ENCODE measurements around the gene UGT1A5.

The UGT1A5 gene

DNA sequence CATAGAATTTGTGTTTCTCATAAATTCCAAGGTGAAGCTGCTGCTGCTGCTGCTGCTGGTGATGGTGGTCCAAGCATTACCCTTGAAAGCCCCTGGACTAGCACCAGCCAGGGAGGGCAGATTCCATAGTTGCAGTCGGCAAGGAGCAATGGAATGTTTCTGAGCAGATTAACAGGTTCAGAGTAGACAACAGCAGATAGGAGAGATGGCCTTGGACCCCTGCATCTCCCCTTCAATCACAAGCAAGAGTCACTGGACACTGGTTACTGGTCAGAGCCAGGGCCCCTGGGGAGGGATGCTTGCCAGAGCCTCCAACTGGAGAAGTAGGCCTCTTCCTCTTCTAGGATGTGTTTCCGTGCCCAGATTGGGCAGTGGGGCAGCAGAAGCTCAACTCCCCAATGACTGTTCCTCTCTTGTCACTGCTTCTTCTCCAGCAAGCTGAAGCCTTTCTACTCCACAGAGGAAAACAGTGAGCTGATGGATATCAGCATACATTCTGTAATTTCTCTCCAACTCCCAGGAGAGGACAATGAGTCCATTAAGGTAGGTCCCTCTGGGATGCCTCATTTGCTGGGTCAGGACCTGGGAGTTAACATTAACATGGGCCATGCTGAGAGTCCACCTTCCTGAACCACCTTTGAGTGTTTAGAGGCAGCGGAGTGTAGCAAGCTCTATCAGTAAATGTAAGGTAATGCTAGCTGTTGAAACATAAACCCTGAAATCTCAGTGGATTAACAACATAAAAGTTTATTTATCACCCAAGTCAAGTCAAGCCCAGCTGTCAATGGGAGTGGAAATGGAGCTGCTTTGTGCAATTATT, 100.7 kb downstream of the UGT1A5 start:
- no peak for DNase-seq

DNA sequence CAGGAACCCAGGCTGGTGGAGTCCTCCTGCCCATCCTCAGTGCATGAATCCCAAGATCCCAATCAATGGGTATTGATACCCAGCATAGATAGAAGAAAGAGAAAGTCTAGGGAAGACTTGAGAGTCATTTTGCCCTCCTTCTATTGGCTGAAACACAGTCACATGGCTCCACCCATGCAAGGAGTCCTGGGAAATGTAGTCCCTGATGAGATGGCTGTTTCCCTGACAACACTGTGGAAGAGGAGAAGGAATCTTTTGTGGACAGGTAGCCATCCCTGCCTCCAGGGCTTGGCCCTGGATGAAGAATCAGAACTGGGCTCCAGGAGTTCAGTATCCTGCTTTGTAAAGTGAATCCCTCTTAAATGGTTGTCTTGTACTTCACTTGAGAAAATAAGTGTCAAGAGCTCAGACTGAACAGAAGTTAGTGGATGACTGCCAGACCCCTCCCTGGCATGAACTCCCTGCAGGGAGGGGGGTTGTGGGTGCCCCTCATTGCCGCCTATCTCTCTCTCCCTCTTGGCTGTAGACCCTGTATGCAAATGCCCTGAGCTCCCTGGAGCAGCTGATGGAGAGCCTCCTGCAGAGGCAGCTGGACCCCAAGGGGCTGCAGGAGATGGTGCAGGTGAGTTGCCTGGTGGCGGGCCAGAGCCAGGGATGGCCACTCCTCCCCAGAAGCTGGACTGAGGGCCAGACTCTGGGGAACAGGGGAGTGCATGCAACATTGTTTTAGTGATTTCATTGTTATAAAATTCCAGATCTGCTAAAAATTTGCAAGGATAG, 101.5 kb downstream of the UGT1A5 start:
- DNase-seq, result no peak

DNA sequence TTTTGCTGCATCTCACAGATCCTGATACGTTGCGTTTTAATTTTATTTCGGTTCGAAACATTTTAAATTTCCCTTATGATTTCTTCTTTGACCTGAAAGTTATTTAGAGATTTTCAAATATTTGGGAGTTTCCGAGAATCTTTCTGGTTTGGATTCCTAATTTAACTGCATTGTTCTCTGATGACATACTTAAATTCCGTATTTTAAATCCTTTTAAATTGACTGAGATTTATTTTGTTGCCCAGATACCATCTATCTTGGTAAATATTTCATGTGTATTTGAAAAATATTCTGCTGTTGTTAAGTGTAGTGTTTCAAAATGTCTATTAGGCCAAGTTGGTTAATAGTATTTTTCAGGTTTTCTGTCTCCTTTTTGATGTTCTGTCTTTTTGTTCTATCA, 103.2 kb downstream of the UGT1A5 start:
- DNase-seq, result no peak

DNA sequence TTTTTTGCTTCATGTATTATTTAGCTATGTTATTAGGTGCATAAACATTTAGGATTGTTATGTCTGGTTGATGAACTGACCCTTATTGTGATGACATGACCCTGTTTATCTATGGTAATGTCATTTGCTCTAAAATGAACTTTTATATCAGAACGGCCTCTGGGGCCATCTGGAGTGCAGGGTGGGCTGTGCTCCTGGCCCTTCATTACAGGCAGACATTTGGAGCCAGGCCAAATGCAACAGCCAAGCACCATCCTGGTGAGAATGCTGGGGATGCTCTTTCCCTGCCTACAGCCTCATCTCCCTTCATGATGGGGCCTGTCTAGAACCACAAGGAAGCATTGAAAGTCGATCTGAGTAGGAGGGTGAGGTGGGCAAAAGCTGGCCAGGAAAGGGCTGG, 103.6 kb downstream of the UGT1A5 start:
- no peak for DNase-seq

DNA sequence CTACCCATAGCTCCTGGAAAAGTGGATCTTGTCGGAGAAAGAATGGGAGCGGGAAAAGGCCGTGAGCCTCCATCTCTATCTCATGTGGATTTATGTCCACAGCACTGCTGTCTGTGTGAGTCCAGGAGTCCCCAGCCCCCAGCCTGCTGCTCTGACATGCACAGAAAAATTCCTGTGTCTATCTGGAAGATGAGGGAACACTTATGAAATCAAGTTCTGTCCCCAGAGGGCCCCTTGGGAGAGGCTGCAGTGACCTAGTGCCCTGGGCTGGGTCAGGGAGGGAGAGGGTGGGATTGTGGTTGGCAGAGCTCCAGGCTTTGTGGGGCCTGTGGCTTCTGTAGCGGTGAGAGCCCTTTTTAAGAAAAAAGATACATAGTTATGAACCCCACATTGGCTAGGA, 104.1 kb downstream of the UGT1A5 start:
- no peak for DNase-seq

DNA sequence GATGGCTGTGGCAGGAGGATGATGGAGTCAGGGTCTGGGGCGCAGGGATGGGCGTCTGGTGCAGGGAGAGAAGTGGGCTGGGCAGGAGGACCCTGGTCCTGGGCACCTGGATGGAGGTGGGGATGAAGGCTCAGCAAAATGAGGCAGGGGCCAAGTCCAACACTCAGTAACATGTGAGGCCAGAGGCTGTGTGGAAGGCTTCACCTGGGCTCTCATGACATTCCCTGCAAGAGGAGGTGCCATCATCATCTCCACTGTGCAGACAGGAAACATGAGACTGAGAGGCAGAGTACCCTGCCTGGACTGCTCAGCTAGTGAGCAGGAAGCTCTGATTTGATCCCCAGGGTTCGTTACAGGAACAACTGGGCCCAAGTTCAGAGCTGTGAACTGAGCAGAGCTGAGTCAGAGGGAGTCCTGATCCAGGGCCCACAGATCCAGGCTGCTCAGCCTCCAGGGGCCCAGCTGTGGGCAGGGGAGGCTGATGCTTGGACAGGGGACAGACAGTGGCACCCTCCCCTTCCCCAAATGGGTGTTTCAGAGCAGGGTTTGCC, 104.7 kb downstream of the UGT1A5 start:
- DNase-seq, result no peak

DNA sequence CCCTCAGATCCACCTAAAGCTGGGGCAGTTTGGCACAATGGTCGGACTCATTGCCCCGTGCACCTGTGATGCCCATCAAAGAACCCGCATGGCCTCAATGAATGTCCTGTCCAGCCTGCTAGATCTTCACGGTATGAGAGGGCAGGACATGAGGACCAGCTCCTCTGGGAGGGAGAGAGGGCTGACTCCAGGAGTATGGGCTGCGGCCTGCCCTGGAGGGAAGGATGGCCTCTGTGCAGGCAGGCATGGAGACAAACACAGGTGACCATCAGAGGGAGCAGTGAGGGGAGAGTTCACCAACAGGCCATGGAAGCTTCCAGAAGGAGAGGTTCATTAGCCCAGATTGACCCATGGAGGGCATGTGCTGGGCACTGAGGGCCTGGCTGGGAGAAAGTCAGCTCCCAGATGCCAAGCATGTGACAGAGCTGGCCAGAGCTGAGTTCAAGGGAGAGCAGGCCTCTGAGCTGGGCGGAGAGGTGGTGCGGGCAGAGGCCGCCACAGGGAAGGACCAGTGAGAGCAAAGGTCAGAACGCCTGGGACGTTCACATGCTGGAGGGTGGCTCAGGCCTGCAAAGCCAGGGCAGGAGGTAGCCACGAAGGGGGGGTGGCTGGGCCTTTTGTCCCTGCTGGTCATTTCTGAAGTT, 105.4 kb downstream of the UGT1A5 start:
- no peak for DNase-seq

DNA sequence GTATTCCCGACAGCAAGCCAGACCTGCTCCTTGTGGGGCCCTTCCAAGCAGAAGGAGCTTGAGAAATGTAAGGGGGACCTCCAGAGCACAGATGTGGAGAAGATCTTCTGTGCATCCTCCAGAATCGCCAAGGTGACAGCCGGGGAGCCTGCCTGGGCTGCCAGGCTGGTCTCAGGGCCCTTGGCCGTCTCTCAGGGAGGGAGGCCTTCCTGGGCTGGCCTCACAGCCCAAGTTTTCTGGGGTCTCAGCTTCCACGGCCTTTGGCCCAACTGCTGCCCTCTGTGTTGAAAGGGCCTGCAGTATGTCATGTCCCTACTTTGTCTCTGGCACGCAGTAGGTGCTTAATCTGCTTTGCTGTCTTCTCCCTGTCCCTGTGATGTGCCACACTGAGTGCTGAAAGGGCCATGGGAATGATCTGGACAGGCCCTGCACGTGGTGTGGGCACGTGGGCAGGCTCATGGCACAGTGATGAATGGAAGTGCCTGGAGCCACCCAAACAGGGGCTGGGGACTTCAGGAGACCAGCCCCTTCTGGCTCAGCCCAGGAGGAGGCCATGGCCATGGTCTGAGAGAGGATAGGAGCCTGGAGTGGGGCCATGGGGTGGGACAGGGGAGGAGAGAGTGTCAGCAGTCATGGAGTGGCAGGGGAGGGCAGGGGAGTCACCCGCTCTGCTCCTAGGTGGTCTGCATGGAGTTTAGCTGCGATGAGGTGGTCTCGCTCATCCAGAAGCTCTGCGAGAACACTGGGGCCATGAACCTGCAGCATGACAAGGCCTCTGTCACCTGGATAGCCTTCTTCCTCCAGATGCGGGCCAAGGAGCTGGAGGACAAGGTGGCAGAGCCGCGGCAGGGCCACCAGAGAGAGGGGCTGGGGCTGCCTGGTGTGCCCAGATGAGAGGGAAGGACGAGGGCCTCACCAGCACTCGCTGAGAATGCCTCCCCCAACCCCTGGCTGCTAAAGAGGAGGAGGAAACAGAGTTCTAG, 106.2 kb downstream of the UGT1A5 start:
- no peak for DNase-seq

DNA sequence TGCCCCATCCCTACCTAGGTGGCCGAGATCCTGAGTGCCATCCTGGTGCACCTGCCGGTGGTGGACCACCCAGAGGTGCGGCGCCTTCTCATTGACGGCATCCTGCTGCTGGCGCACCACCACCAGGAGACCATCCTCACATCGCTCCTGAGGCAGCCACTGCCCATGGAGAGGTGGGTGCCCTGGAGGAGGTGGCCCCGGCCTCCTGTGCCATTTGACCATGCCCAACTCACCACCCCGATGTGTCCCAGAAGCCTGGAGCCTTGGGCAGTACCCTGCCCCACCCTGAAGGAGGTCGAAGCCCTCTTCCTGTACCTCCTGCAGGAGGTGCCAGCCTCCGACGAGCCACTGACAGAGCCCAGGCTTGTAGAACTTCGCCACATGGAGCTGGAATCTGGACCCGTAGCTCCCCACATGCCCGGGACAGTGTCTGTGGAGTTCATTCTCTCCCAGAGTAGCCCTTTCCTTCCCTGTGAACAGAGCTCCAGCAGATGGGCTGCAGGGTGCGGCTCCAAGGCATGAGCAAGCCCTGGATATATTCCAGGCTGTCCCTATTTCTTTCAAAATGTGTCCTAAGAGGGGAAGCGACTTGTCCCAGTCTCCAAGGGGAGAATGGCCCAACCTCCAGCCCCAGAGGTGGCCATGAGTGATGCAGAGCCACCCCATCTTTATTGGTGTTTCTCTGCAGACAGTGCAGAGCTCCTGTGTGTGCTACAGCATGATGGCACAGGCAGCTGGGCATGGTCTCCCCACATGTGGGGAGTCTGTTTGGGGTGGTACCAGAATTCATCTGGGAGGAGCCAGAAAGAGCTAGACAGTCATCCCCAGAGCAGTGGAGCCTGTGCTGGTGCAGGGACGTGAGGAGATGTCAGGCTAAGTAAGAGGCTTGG, 107.4 kb downstream of the UGT1A5 start:
- DNase-seq, result no peak

DNA sequence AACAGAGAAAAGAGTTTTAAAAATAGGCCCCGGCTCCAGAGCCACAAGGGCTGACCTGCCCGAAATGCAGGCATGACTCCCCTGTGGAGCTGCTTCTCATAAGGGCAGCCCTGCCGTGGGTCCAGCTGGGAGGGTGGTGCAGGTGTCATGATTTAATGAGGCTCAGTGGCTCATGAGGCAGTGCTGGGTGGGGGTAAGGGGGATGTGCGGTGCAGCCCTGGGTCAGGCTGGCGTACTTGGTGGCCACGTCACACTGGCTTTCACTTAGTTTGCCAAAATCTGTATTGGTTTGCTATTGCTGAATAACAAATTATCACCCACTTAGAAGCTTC, 108.0 kb downstream of the UGT1A5 start:
- DNase-seq, result no peak

DNA sequence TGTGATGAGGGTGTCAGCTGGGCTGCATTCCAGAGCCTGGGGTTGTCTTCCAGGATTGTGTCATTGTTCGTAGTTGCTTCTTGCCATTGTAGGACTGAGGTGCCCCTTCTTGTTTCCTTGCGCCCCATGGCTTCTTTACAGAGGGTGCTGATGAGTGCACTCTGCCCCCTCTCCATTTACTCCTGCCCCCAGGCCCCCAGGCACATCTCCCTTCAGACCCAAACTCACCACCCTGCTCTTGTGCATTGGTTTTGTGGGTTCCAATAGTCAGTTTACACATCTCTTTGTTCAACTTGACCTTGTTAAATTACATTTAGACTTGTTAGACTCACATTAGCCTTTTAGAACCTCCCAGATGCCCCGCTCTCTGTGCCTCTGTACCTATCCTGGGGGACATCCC, 108.5 kb downstream of the UGT1A5 start:
- no peak for DNase-seq

DNA sequence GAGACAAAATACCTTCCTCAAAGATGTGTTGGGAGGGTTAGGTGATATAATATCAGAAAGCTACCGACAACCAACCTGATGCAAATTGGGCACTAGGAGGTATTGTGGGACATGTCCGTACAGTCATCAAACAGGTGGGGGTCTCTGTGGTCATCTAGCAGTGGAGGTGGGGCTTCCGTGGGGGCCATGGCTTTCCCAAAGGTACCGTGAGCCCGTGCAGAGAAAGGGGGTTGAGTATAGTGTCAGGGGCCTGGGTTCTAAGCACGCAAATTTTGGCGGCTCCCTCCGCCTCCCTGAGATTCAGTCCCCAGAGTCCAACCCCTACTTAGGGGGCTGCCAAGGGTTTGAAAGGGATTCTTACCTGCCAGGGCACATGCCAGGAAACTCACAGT, 109.0 kb downstream of the UGT1A5 start:
- DNase-seq, result no peak

DNA sequence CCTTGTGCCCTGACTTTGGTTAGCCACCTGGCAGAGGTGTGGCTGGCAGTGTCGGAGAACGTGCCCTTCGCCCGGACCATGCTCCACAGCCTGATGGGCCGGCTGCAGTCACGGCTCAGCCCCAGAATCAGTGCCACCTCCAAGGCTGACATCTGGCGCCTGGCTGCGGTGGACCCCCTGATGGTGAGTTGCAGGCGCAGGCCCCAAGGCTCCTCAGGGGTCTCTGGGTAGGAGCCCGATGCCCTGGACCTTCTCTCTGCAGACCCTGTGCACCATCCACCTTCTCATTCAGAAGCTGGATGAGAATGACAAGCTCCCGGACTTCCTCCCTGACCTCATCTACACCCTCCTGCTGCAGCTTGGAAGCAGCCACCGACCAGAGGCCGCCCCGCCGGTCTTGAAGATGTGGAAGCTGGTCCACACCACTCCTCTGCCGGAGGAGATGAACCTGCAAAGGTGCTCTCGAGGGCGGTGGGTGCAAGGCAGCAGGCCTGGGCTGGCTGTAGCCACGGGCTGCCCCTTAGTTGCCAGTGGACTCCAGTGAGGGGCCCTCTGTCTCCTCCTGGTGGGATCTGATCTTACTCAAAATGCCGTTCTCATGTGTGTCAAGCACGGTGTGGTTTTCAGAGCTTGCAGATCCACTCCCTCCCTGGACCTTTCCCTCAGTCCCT, 109.5 kb downstream of the UGT1A5 start:
- no peak for DNase-seq

All from T1000 (cell line).